ENCODE results near the gene ITFG1. TPM values are rescaled to one million over a fixed set of nuclear protein-coding genes. Genes with fewer than 3 reads are reported as not detected.
A peak's percentile ranks its signal among the peaks of the same experiment; 100 is the strongest.

ITFG1 gene
- total and polyA plus RNA-seq, 4 experiments from 2014 or later = 26.1 to 31.3 (median 28.3) TPM

- peaks cover 42 to 44% of the 10 kb centered on the region in 2 donors for H3K36me3 Mint-ChIP-seq
- CTCF ChIA-PET (ENCODE audit: partially characterized antibody) = no interaction called here
- POLR2A ChIA-PET (ENCODE audit: partially characterized antibody) = no interaction called here
Observed at GRCh38 chr16:47486856-47487255, 26.0 kb upstream of the ITFG1 start.

GRCh38 chr16:47483616-47484015, 22.8 kb upstream of the ITFG1 start:
- Histone ChIP-seq H3K27ac (ENCODE audit: low read depth, low read length) (no peak overlapping the region), H3K4me3 (ENCODE audit: low read length in 2 of 2) (no peak overlapping the region), H3K9me3 (ENCODE audit: control insufficient read depth in 1 of 2, low read length in 2 of 2) (no peaks in the 10 kb centered on the region), H3K36me3 (ENCODE audit: insufficient read depth, low read length) (no peaks in the 10 kb centered on the region), H3K27me3 (ENCODE audit: insufficient read depth, low read length) (no peaks in the 10 kb centered on the region), H3K4me1 (ENCODE audit: insufficient read depth, low read length) (peaks cover 8% of the 10 kb centered on the region)
- intact Hi-C loops (cut with micrococcal nuclease) = no loop called here
- H3K4me3 Mint-ChIP-seq = no peak overlapping the region
- H3K36me3 Mint-ChIP-seq = peaks cover 35 to 36% of the 10 kb centered on the region in 2 donors
- POLR2A ChIA-PET (ENCODE audit: partially characterized antibody) = no interaction called here
- no peak overlapping the region for H3K27ac Mint-ChIP-seq
- DNase-seq = no peak
- no peaks in the 10 kb centered on the region for H3K27me3 Mint-ChIP-seq
- peaks cover 14 to 33% (median 24%) of the 10 kb centered on the region in 4 donors for H3K4me1 Mint-ChIP-seq
- peaks cover 0 to 11% (median 4%) of the 10 kb centered on the region in 8 donors for H3K9me3 Mint-ChIP-seq
- CTCF ChIA-PET (ENCODE audit: partially characterized antibody) = no interaction called here

More at GRCh38 chr16:47486856-47487255, 26.0 kb upstream of the ITFG1 start:
- no peak for DNase-seq
- Mint-ChIP-seq H3K4me3 (no peak overlapping the region), H3K4me1 (peaks cover 10 to 13% (median 11%) of the 10 kb centered on the region in 4 donors), H3K9me3 (peaks cover 0 to 31% (median 17%) of the 10 kb centered on the region in 8 donors), H3K27ac (no peak overlapping the region), H3K27me3 (no peaks in the 10 kb centered on the region)
- Histone ChIP-seq H3K36me3 (ENCODE audit: insufficient read depth, low read length) (no peaks in the 10 kb centered on the region), H3K4me1 (ENCODE audit: insufficient read depth, low read length) (peaks cover 8% of the 10 kb centered on the region), H3K27me3 (ENCODE audit: insufficient read depth, low read length) (no peaks in the 10 kb centered on the region), H3K9me3 (ENCODE audit: control insufficient read depth in 1 of 2, low read length in 2 of 2) (no peaks in the 10 kb centered on the region), H3K4me3 (ENCODE audit: low read length in 2 of 2) (no peak overlapping the region), H3K27ac (ENCODE audit: low read depth, low read length) (no peak overlapping the region)
- intact Hi-C loops (cut with micrococcal nuclease) = no loop called here

GRCh38 chr16:47481698-47482374, 21.0 kb upstream of the ITFG1 start:
- H3K4me1 ChIP-seq (ENCODE audit: insufficient read depth, low read length) = peaks cover 8% of the 10 kb centered on the region
- Mint-ChIP-seq H3K27ac (peak overlapping the region in 1 of 7 donors; percentile 63), H3K4me3 (no peak overlapping the region), H3K9me3 (peaks cover 0 to 2% (median 0%) of the 10 kb centered on the region in 8 donors), H3K36me3 (peaks cover 23 to 24% of the 10 kb centered on the region in 2 donors), H3K4me1 (peaks cover 15 to 32% (median 27%) of the 10 kb centered on the region in 4 donors), H3K27me3 (no peaks in the 10 kb centered on the region)
- ChIA-PET CTCF (ENCODE audit: partially characterized antibody) (interaction anchor here (0.8 kb wide), 1 partner anchor 15 kb away, joined by 3 read pairs; no protein-coding TSS in a partner anchor), POLR2A (ENCODE audit: partially characterized antibody) (no interaction called here)
- H3K36me3 ChIP-seq (ENCODE audit: insufficient read depth, low read length) = no peaks in the 10 kb centered on the region
- H3K4me3 ChIP-seq (ENCODE audit: low read length in 2 of 2) = no peak overlapping the region
- no peak for DNase-seq
- intact Hi-C loops (cut with micrococcal nuclease) = no loop called here
- no peak overlapping the region for H3K27ac ChIP-seq (ENCODE audit: low read depth, low read length)
- no peaks in the 10 kb centered on the region for H3K27me3 ChIP-seq (ENCODE audit: insufficient read depth, low read length)
- no peaks in the 10 kb centered on the region for H3K9me3 ChIP-seq (ENCODE audit: control insufficient read depth in 1 of 2, low read length in 2 of 2)

- Mint-ChIP-seq H3K4me3 (no peak overlapping the region), H3K36me3 (peaks cover 18 to 21% of the 10 kb centered on the region in 2 donors), H3K27me3 (no peaks in the 10 kb centered on the region), H3K4me1 (peaks cover 17 to 36% (median 21%) of the 10 kb centered on the region in 4 donors), H3K9me3 (peaks cover 0 to 2% (median 0%) of the 10 kb centered on the region in 8 donors), H3K27ac (no peak overlapping the region)
- ChIA-PET CTCF (ENCODE audit: partially characterized antibody) (no interaction called here), POLR2A (ENCODE audit: partially characterized antibody) (interaction anchor here (1.4 kb wide), 1 partner anchor 20 kb away, joined by 3 read pairs; the partner anchor contains the start of gene ITFG1)
- H3K4me1 ChIP-seq (ENCODE audit: insufficient read depth, low read length) = peaks cover 8% of the 10 kb centered on the region
- no peaks in the 10 kb centered on the region for H3K36me3 ChIP-seq (ENCODE audit: insufficient read depth, low read length)
- H3K27me3 ChIP-seq (ENCODE audit: insufficient read depth, low read length) = no peaks in the 10 kb centered on the region
- DNase-seq = no peak
- H3K9me3 ChIP-seq (ENCODE audit: control insufficient read depth in 1 of 2, low read length in 2 of 2) = no peaks in the 10 kb centered on the region
- H3K27ac ChIP-seq (ENCODE audit: low read depth, low read length) = no peak overlapping the region
- intact Hi-C loops (cut with micrococcal nuclease) = no loop called here
- no peak overlapping the region for H3K4me3 ChIP-seq (ENCODE audit: low read length in 2 of 2)
Observed at GRCh38 chr16:47480410-47480809, 19.5 kb upstream of the ITFG1 start.

- Mint-ChIP-seq H3K4me3 (no peak overlapping the region), H3K4me1 (peaks cover 11 to 30% (median 20%) of the 10 kb centered on the region in 4 donors), H3K27me3 (no peaks in the 10 kb centered on the region), H3K36me3 (peaks cover 14 to 17% of the 10 kb centered on the region in 2 donors), H3K27ac (no peak overlapping the region), H3K9me3 (peaks cover 0 to 2% (median 0%) of the 10 kb centered on the region in 8 donors)
- Histone ChIP-seq H3K27ac (ENCODE audit: low read depth, low read length) (no peak overlapping the region), H3K36me3 (ENCODE audit: insufficient read depth, low read length) (no peaks in the 10 kb centered on the region), H3K4me3 (ENCODE audit: low read length in 2 of 2) (no peak overlapping the region), H3K9me3 (ENCODE audit: control insufficient read depth in 1 of 2, low read length in 2 of 2) (no peaks in the 10 kb centered on the region), H3K4me1 (ENCODE audit: insufficient read depth, low read length) (no peaks in the 10 kb centered on the region), H3K27me3 (ENCODE audit: insufficient read depth, low read length) (no peaks in the 10 kb centered on the region)
- ChIA-PET CTCF (ENCODE audit: partially characterized antibody) (interaction anchor here (0.7 kb wide), 1 partner anchor 13 kb away, joined by 3 read pairs; no protein-coding TSS in a partner anchor), POLR2A (ENCODE audit: partially characterized antibody) (no interaction called here)
- intact Hi-C loops (cut with micrococcal nuclease) = no loop called here
- no peak for DNase-seq
Observed at GRCh38 chr16:47477679-47478078, 16.8 kb upstream of the ITFG1 start.

GRCh38 chr16:47476654-47477345, 15.9 kb upstream of the ITFG1 start:
- POLR2A ChIA-PET (ENCODE audit: partially characterized antibody) = no interaction called here
- Histone ChIP-seq H3K9me3 (ENCODE audit: control insufficient read depth in 1 of 2, low read length in 2 of 2) (no peaks in the 10 kb centered on the region), H3K27ac (ENCODE audit: low read depth, low read length) (no peak overlapping the region), H3K4me1 (ENCODE audit: insufficient read depth, low read length) (no peaks in the 10 kb centered on the region), H3K36me3 (ENCODE audit: insufficient read depth, low read length) (no peaks in the 10 kb centered on the region), H3K27me3 (ENCODE audit: insufficient read depth, low read length) (no peaks in the 10 kb centered on the region), H3K4me3 (ENCODE audit: low read length in 2 of 2) (no peak overlapping the region)
- intact Hi-C loops (cut with micrococcal nuclease) = no loop called here
- H3K27me3 Mint-ChIP-seq = no peaks in the 10 kb centered on the region
- peak overlapping the region in 2 of 7 donors; percentile 54 to 83 for H3K27ac Mint-ChIP-seq
- no peak for DNase-seq
- CTCF ChIA-PET (ENCODE audit: partially characterized antibody) = no interaction called here
- peaks cover 11 to 31% (median 19%) of the 10 kb centered on the region in 4 donors for H3K4me1 Mint-ChIP-seq
- peaks cover 12 to 17% of the 10 kb centered on the region in 2 donors for H3K36me3 Mint-ChIP-seq
- H3K9me3 Mint-ChIP-seq = peaks cover 0 to 2% (median 0%) of the 10 kb centered on the region in 8 donors
- no peak overlapping the region for H3K4me3 Mint-ChIP-seq

GRCh38 chr16:47475786-47476185, 14.9 kb upstream of the ITFG1 start:
- H3K4me3 Mint-ChIP-seq = no peak overlapping the region
- H3K27me3 Mint-ChIP-seq = no peaks in the 10 kb centered on the region
- peaks cover 0 to 2% (median 0%) of the 10 kb centered on the region in 8 donors for H3K9me3 Mint-ChIP-seq
- no peaks in the 10 kb centered on the region for H3K9me3 ChIP-seq (ENCODE audit: control insufficient read depth in 1 of 2, low read length in 2 of 2)
- ChIA-PET CTCF (ENCODE audit: partially characterized antibody) (no interaction called here), POLR2A (ENCODE audit: partially characterized antibody) (no interaction called here)
- no peaks in the 10 kb centered on the region for H3K4me1 ChIP-seq (ENCODE audit: insufficient read depth, low read length)
- H3K36me3 ChIP-seq (ENCODE audit: insufficient read depth, low read length) = no peaks in the 10 kb centered on the region
- intact Hi-C loops (cut with micrococcal nuclease) = no loop called here
- no peak for DNase-seq
- H3K27ac ChIP-seq (ENCODE audit: low read depth, low read length) = no peak overlapping the region
- no peak overlapping the region for H3K4me3 ChIP-seq (ENCODE audit: low read length in 2 of 2)
- H3K36me3 Mint-ChIP-seq = peaks cover 14 to 20% of the 10 kb centered on the region in 2 donors
- no peaks in the 10 kb centered on the region for H3K27me3 ChIP-seq (ENCODE audit: insufficient read depth, low read length)
- peak overlapping the region in 1 of 7 donors; percentile 7 for H3K27ac Mint-ChIP-seq
- peaks cover 6 to 28% (median 16%) of the 10 kb centered on the region in 4 donors for H3K4me1 Mint-ChIP-seq
